Dendritic cell treated with granulocyte-macrophage colony-stimulating factor and Interleukin-4, amounts not matched to agents 40 ng/mL and 50 ng/mL, for 4 days (primary cell): ENCODE measurements around the gene MEDAG.

ENCODE experiments used
- H3K27ac Mint-ChIP-seq: one replicate; pipeline ENCODE4 v1.8.0; 2022; ENCODE audit warnings: mild to moderate bottlenecking, mixed read lengths
- H3K27me3 Mint-ChIP-seq: one replicate; pipeline ENCODE4 v1.8.0; 2022; ENCODE audit warnings: mild to moderate bottlenecking, mixed read lengths
- H3K36me3 Mint-ChIP-seq: one replicate; pipeline ENCODE4 v1.8.0; 2022; ENCODE audit warnings: low read depth, mixed read lengths
- H3K4me1 Mint-ChIP-seq: one replicate; pipeline ENCODE4 v1.8.0; 2022; ENCODE audit warnings: low read depth, mixed read lengths
- H3K4me3 Mint-ChIP-seq: one replicate; pipeline ENCODE4 v1.8.0; 2022; ENCODE audit warnings: mild to moderate bottlenecking, moderate library complexity, mixed read lengths
- H3K9me3 Mint-ChIP-seq: one replicate; pipeline ENCODE4 v1.8.0; 2022; ENCODE audit warnings: mixed read lengths
- intact Hi-C: fragments of 100-400 bp; cut with micrococcal nuclease; formaldehyde crosslinking; loops from one replicate; pipeline ENCODE4 v1.15.0; 2022

MEDAG gene

DNA sequence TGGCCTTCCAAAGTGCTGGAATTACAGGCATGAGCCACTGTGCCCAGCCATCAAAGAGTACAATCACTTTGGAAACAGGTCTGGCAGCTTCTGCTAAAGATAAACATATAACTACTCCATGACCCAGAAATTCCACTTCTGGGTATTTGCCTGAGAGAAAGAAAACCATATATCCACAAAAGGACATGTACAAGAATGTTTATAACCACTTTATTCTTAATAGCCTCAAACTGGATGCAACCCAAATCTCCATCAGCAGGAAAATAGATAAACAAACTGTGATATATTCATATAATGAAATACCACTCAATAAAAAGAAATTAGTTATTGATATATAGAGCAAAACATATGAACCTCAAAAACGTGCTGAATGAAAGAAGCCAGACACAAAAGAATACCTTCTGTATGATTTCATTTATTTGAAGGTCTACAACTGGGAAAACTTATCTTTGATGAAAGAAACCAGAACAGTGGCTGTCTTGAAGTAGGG is 66.9 kb downstream of the MEDAG start:
- no peaks in the 10 kb centered on the region for H3K4me1 Mint-ChIP-seq
- no peaks in the 10 kb centered on the region for H3K9me3 Mint-ChIP-seq
- peaks cover 37% of the 10 kb centered on the region for H3K27me3 Mint-ChIP-seq
- H3K4me3 Mint-ChIP-seq: no peak overlapping the region
- H3K36me3 Mint-ChIP-seq: no peaks in the 10 kb centered on the region
- intact Hi-C loops: no loop called here
- H3K27ac Mint-ChIP-seq: no peak overlapping the region

GRCh38 chr13:30974350-30974749 is 68.3 kb downstream of the MEDAG start:
- H3K27me3 Mint-ChIP-seq: peaks cover 32% of the 10 kb centered on the region
- no peak overlapping the region for H3K4me3 Mint-ChIP-seq
- intact Hi-C loops: no loop called here
- H3K9me3 Mint-ChIP-seq: no peaks in the 10 kb centered on the region
- H3K4me1 Mint-ChIP-seq: peaks cover 4% of the 10 kb centered on the region
- no peaks in the 10 kb centered on the region for H3K36me3 Mint-ChIP-seq
- H3K27ac Mint-ChIP-seq: no peak overlapping the region
